GM19463 (cell line): ENCODE results near the gene PFKL.

ENCODE experiments used
- ATAC-seq: cut with Tn5 transposase; IDR thresholded peaks from one replicate; pipeline ENCODE4 v1.9.1; 2021; ENCODE audit warnings: mild to moderate bottlenecking, moderate library complexity; ENCODE audit not compliant: unreplicated experiment

Gene PFKL

GRCh38 chr21:44299458-44300261 lies at the start of gene PFKL:
Gene PFKL (plus strand): TSS chr21:44300053. CDS start chr21:44300106, 53 bp downstream.
- peak; percentile 61 for ATAC-seq

- ATAC-seq, result no peak
These were observed 45.8 kb upstream of the PFKL start for GRCh38 chr21:44253832-44254710.

- ATAC-seq, result no peak
These were observed 44.3 kb upstream of the PFKL start for GRCh38 chr21:44255511-44255981.

- no peak for ATAC-seq
These were observed 41.7 kb upstream of the PFKL start for GRCh38 chr21:44258056-44258725.

- no peak for ATAC-seq
These were observed 40.7 kb upstream of the PFKL start for GRCh38 chr21:44259082-44259705.

- no peak for ATAC-seq
These were observed 39.8 kb upstream of the PFKL start for GRCh38 chr21:44260066-44260465.

- ATAC-seq, result no peak
These were observed 38.8 kb upstream of the PFKL start for GRCh38 chr21:44260791-44261631.

GRCh38 chr21:44261675-44262295 lies 38.1 kb upstream of the PFKL start, which contains the start of gene DNMT3L:
Gene DNMT3L (minus strand): TSS chr21:44261897. CDS start chr21:44261259, 638 bp downstream.
- ATAC-seq, result no peak

- ATAC-seq, result no peak
These were observed 37.4 kb upstream of the PFKL start for GRCh38 chr21:44262338-44263056.

- no peak for ATAC-seq
These were observed 36.6 kb upstream of the PFKL start for GRCh38 chr21:44263221-44263760.

- no peak for ATAC-seq
These were observed 36.1 kb upstream of the PFKL start for GRCh38 chr21:44263768-44264167.

GRCh38 chr21:44265734-44266270 lies 34.1 kb upstream of the PFKL start:
- no peak for ATAC-seq

GRCh38 chr21:44267655-44268142 lies 32.2 kb upstream of the PFKL start:
- ATAC-seq, result no peak

GRCh38 chr21:44269090-44269489 lies 30.8 kb upstream of the PFKL start:
- no peak for ATAC-seq

GRCh38 chr21:44271558-44272283 lies 28.1 kb upstream of the PFKL start:
- no peak for ATAC-seq

- ATAC-seq, result no peak
These were observed 27.5 kb upstream of the PFKL start for GRCh38 chr21:44272284-44272858.

- no peak for ATAC-seq
These were observed 26.8 kb upstream of the PFKL start for GRCh38 chr21:44273046-44273445.
